GM12878 (cell line): ENCODE measurements around the gene PSMD1. TPM values are rescaled to one million over a fixed set of nuclear protein-coding genes. Genes with fewer than 3 reads are reported as not detected.

Experiments
- ATAC-seq: fragments of 200-7000 bp; cut with Tn5 transposase; 3 replicates; pipeline ENCODE4 v1.9.1; 2020; ENCODE audit warnings: mild to moderate bottlenecking, moderate library complexity
- BruUV-seq: library from RNA; stranded (reverse); fragments of 400-500 nt; replicated peaks from 2 replicates; lab custom pipeline; 2021; lab: Mats Ljungman, UMichigan
- CTCF ChIA-PET: fragments of 300-600 bp; sonication (Branson Sonifier 250); formaldehyde crosslinking; extraction: SDS; loops from one replicate; lab custom pipeline; 2021; ENCODE audit warnings: inconsistent platforms; lab: Yijun Ruan, JAX
- POLR2A ChIA-PET: fragments of 350-600 bp; formaldehyde crosslinking; extraction: SDS; loops from one replicate; lab custom pipeline; 2021; ENCODE audit warnings: inconsistent platforms; lab: Charles Lee
- RAD21 ChIA-PET: fragments of 300-600 bp; sonication (Branson Sonifier 250); formaldehyde crosslinking; loops from one replicate; lab custom pipeline; 2023; ENCODE audit warnings: antibody characterized with exemption; ENCODE audit not compliant: unreplicated experiment; lab: Charles Lee
- SMC1A ChIA-PET: fragments of 300-600 bp; sonication (Branson Sonifier 250); formaldehyde crosslinking; loops from one replicate; lab custom pipeline; 2023; ENCODE audit not compliant: unreplicated experiment, uncharacterized antibody; lab: Charles Lee
- DNase-seq: peaks from one replicate; pipeline ENCODE4 v3.0.0-alpha.2; 2011; ENCODE audit warnings: low read depth, low spot score
- FAIRE-seq: peaks from 3 replicates; lab custom pipeline; 2011; peaks lifted over from hg19 to GRCh38; lab: Jason Lieb, UNC
- H2AFZ ChIP-seq: 2 replicates; pipeline ENCODE4 v1.6.0; 2011; ENCODE audit warnings: low read depth, low read length, control low read depth; ENCODE audit not compliant: control insufficient read depth
- H3K27ac ChIP-seq: 2 replicates; pipeline ENCODE4 v1.5.1; 2011; ENCODE audit warnings: control low read depth; ENCODE audit not compliant: control insufficient read depth, insufficient read depth
- H3K27me3 ChIP-seq, 2 experiments: replicated peaks in 1 of 2; 2 replicates each; pipeline versions ENCODE4 v1.6.0 to v1.6.1; 2011; ENCODE audit warnings: low read length in 1 of 2; ENCODE audit not compliant: control insufficient read depth in 2 of 2, insufficient read depth in 2 of 2
- H3K36me3 ChIP-seq, 2 experiments: 2 replicates each; pipeline ENCODE4 v1.5.1; 2011; ENCODE audit warnings: low read length in 1 of 2; ENCODE audit not compliant: control insufficient read depth in 2 of 2, insufficient read depth in 2 of 2
- H3K4me1 ChIP-seq: 2 replicates; pipeline ENCODE4 v1.6.1; 2011; ENCODE audit warnings: mild to moderate bottlenecking, low read length, moderate library complexity, mixed read lengths; ENCODE audit not compliant: control insufficient read depth, insufficient read depth
- H3K4me2 ChIP-seq: 2 replicates; pipeline ENCODE4 v1.6.0; 2011; ENCODE audit warnings: control low read depth; ENCODE audit not compliant: control insufficient read depth, insufficient read depth
- H3K4me3 ChIP-seq: fragments of 200-600 bp; sonication (generic); 2 replicates; pipeline ENCODE4 v1.5.1; 2016
- H3K79me2 ChIP-seq: 2 replicates; pipeline ENCODE4 v1.6.0; 2011; ENCODE audit warnings: low read length; ENCODE audit not compliant: control insufficient read depth, insufficient read depth
- H3K9ac ChIP-seq: 2 replicates; pipeline ENCODE4 v1.8.0; 2011; ENCODE audit warnings: low read length, control low read depth, mixed read lengths; ENCODE audit not compliant: control insufficient read depth, insufficient read depth
- H3K9me3 ChIP-seq: replicated peaks from 3 replicates; pipeline ENCODE4 v1.5.1; 2011; ENCODE audit warnings: mild to moderate bottlenecking, low read length; ENCODE audit not compliant: control insufficient read depth, insufficient read depth
- H4K20me1 ChIP-seq: 2 replicates; pipeline ENCODE4 v1.6.0; 2011; ENCODE audit not compliant: control insufficient read depth, insufficient read depth
- ETV6 ChIP-seq, 2 experiments: fragments of 450-650 bp in 1 of 2; IDR thresholded peaks in 1 of 2; conservative IDR thresholded peaks in 1 of 2; 2 replicates each; pipeline ENCODE4 v1.6.1; 2014; ENCODE audit warnings: antibody characterized with exemption in 1 of 2, borderline replicate concordance in 1 of 2, low read depth in 1 of 2, mild to moderate bottlenecking in 1 of 2, moderate library complexity in 1 of 2
- HSF1 ChIP-seq: fragments of 150-350 bp; IDR thresholded peaks from 2 replicates; pipeline ENCODE4 v1.6.1; 2014; ENCODE audit warnings: mild to moderate bottlenecking, low read depth, low read length
- MLLT1 ChIP-seq: fragments of 450-650 bp; IDR thresholded peaks from 2 replicates; pipeline ENCODE4 v1.6.1; 2016; ENCODE audit warnings: mild to moderate bottlenecking
- NKRF ChIP-seq: fragments of 450-650 bp; conservative IDR thresholded peaks from 2 replicates; pipeline ENCODE4 v1.6.1; 2017; ENCODE audit warnings: mild to moderate bottlenecking, moderate library complexity
- REST ChIP-seq: IDR thresholded peaks from 2 replicates; pipeline ENCODE4 v1.6.1; 2012; ENCODE audit warnings: mild to moderate bottlenecking, low read depth, low read length
- RUNX3 ChIP-seq: IDR thresholded peaks from 2 replicates; pipeline ENCODE4 v1.6.1; 2012; ENCODE audit warnings: low read length, inconsistent platforms
- SPI1 ChIP-seq: IDR thresholded peaks from 2 replicates; pipeline ENCODE4 v1.6.1; 2011; ENCODE audit warnings: low read depth, mild to moderate bottlenecking, low read length, moderate library complexity, borderline replicate concordance; ENCODE audit not compliant: insufficient read depth
- SRF ChIP-seq, 2 experiments: IDR thresholded peaks; 2 replicates each; pipeline ENCODE4 v1.6.1; 2011; ENCODE audit warnings: low read depth in 2 of 2, low read length in 2 of 2, mild to moderate bottlenecking in 1 of 2, moderate library complexity in 1 of 2
- USF1 ChIP-seq: IDR thresholded peaks from 2 replicates; pipeline ENCODE4 v1.6.1; 2011; ENCODE audit warnings: borderline replicate concordance, low read depth, mild to moderate bottlenecking, moderate library complexity, mixed read lengths, low read length; ENCODE audit not compliant: insufficient read depth; ENCODE audit errors: extremely low read length
- ZSCAN29 ChIP-seq: fragments of 450-650 bp; IDR thresholded peaks from 2 replicates; pipeline ENCODE4 v1.6.1; 2017; ENCODE audit warnings: mild to moderate bottlenecking, moderate library complexity
- WGBS: methylation state at CpG from one replicate; pipeline ENCODE4 v1.1.6; 2016; ENCODE audit warnings: low lambda C conversion rate; ENCODE audit not compliant: insufficient replicate concordance, insufficient coverage; ENCODE audit errors: missing lambda C conversion rate; 5-methylcytosine and 5-hydroxymethylcytosine counted together
- in situ Hi-C: fragments of 300-500 bp; cut with MboI; formaldehyde crosslinking; loops from 9 replicates; pipeline ENCODE4 v1.14.3; 2018; ENCODE audit warnings: mixed read lengths
- intact Hi-C: fragments of 100-400 bp; cut with micrococcal nuclease; formaldehyde crosslinking; loops from one replicate; pipeline ENCODE4 v1.14.2; 2022; ENCODE audit not compliant: unreplicated experiment
- polyA plus RNA-seq, 11 experiments: library from polyadenylated mRNA; depleted of rRNA in 4 of 11; unstranded in 6 of 11; stranded (reverse) in 5 of 11; fragments of >200 nt; fragmentation: Nextera tagmentation in 4 of 11; fragmentation: Illumina TruSeq in 1 of 11; extraction: Ambion mirVana in 4 of 11; extraction: Trizol in 1 of 11; gene quantifications; 1 replicate in 1 of 11; 2 replicates in 10 of 11; pipeline versions ENCODE4 v1.2.1 to v1.2.3, GENCODE V29; 2011 to 2016; ENCODE audit warnings: inconsistent platforms in 2 of 11, missing spikeins in 2 of 11, low read depth in 1 of 11
- total RNA-seq, 4 experiments: library from RNA; depleted of rRNA in 3 of 4; stranded (reverse); fragments of >200 nt in 3 of 4; fragmentation: Illumina TruSeq in 1 of 4; extraction: Trizol in 1 of 4; gene quantifications; 2 replicates each; pipeline versions ENCODE4 v1.2.1 to v1.2.3, GENCODE V29; 2013 to 2021

PSMD1 gene
- total and polyA plus RNA-seq, 10 of the 15 experiments (the other 5 are each of a cell fraction or from before 2014, with no cell fraction given) = 87.4 to 220 (median 139) TPM

- RAD21 ChIA-PET = interaction anchor here (1.2 kb wide), 1 partner anchor 13 kb away, joined by 4 read pairs; no protein-coding TSS in a partner anchor
- in situ Hi-C loops = no loop called here
- peaks cover 8% of the 10 kb centered on the region; the same call in 1 of the 2 replicates for H3K4me1 ChIP-seq
- SMC1A ChIA-PET = interaction anchor here (1.3 kb wide), 1 partner anchor 19 kb away, joined by 3 read pairs; no protein-coding TSS in a partner anchor
- ATAC-seq (peak; percentile 90), DNase-seq (no peak), FAIRE-seq (peak; percentile 65)
- H3K79me2 ChIP-seq = no peaks in the 10 kb centered on the region
- 0 out of 2 replicates have a peak overlapping the region, but pooled peaks have one; percentile 18 for H3K27ac ChIP-seq
- no peaks in the 10 kb centered on the region for H3K27me3 ChIP-seq
- CTCF ChIA-PET = interaction anchor here (1.1 to 1.4 kb wide), 3 partner anchors 9 to 35 kb away, joined by 3 to 4 read pairs (median 3); no protein-coding TSS in a partner anchor
- H3K9me3 ChIP-seq = no peaks in the 10 kb centered on the region
- intact Hi-C loops = no loop called here
- WGBS = 77% methylated on average over 7 of the region's 7 CpGs
- H3K36me3 ChIP-seq = peaks cover 6 to 14% of the 10 kb centered on the region in 2 experiments
- POLR2A ChIA-PET = no interaction called here
- H3K4me2 ChIP-seq = 0 out of 2 replicates have a peak overlapping the region, but pooled peaks have one; percentile 3
- no peak overlapping the region for H3K9ac ChIP-seq
- H2AFZ ChIP-seq = no peak overlapping the region
- no TSS peak for BruUV-seq
- H3K4me3 ChIP-seq = no peak overlapping the region
- H4K20me1 ChIP-seq = no peaks in the 10 kb centered on the region
- TF ChIP-seq HSF1 (no peak), SRF (IDR thresholded peaks at IDR 0.05; ENCODE audit: low read depth in 2 of 2, low read length in 2 of 2) (no peak), MLLT1 (0 out of 2 replicates have a peak, but pooled peaks have one; percentile 34), NKRF (no peak), RUNX3 (peak; percentile 40; the same call in 1 of the 2 replicates), ZSCAN29 (no peak), SPI1 (peak; percentile 52; the same call in 1 of the 2 replicates), ETV6 (conservative IDR thresholded peaks at IDR 0.05 in 1 of 2, IDR thresholded peaks at IDR 0.05 in 1 of 2; ENCODE audit: borderline replicate concordance in 1 of 2, low read depth in 1 of 2) (0 out of 4 replicates have a peak, but pooled peaks of 1 of the 2 experiments have one; percentile 28), USF1 (no peak), REST (no peak)
These were observed 104.7 kb downstream of the PSMD1 start for GRCh38 chr2:231161252-231161839.
